HCT116 (cell line): ENCODE results near the gene SPEF1.

ENCODE experiments used
- POLR2AphosphoS5 ChIP-seq: IDR thresholded peaks from 2 replicates; pipeline ENCODE4 v1.6.1; 2011; ENCODE audit warnings: mild to moderate bottlenecking, low read depth, low read length, moderate library complexity
- TF ChIP-seq, protein P1 (sequence below), 3 experiments: fragments of 200-600 bp in 1 of 3; sonication (generic) in 1 of 3; IDR thresholded peaks in 2 of 3; conservative IDR thresholded peaks in 1 of 3; 2 replicates each; pipeline ENCODE4 v1.5.1; 2012 to 2017; ENCODE audit warnings: low read depth in 2 of 3, low read length in 2 of 3, antibody characterized with exemption in 1 of 3, borderline replicate concordance in 1 of 3, control low read depth in 1 of 3, mild to moderate bottlenecking in 1 of 3, mixed read lengths in 1 of 3, mixed run types in 1 of 3, moderate library complexity in 1 of 3; ENCODE audit not compliant: insufficient read depth in 1 of 3
- TF ChIP-seq, protein P2 (sequence below): IDR thresholded peaks from 2 replicates; pipeline ENCODE4 v1.6.1; 2012

DNA sequence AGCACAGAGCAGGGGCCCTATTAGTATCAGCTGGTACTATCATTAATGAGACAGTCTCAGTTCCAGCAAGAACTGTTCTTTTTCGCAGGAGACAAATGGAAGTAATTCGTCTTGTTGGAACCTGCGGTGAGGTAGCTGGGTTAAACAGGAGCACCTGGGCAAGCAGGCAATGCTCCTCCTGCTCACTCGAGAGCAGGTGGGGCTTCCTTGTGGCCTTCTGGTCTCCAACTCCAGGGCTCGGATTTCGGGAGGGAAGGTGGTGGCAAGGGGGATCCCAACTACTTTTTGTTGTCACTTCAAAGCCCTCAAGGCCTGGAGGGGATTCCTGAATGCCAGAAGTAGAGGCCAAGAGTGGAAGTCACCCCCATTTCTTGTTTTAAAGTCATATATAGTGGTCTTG is 1.3 kb upstream of the SPEF1 start:
- TF ChIP-seq, protein P1, sequence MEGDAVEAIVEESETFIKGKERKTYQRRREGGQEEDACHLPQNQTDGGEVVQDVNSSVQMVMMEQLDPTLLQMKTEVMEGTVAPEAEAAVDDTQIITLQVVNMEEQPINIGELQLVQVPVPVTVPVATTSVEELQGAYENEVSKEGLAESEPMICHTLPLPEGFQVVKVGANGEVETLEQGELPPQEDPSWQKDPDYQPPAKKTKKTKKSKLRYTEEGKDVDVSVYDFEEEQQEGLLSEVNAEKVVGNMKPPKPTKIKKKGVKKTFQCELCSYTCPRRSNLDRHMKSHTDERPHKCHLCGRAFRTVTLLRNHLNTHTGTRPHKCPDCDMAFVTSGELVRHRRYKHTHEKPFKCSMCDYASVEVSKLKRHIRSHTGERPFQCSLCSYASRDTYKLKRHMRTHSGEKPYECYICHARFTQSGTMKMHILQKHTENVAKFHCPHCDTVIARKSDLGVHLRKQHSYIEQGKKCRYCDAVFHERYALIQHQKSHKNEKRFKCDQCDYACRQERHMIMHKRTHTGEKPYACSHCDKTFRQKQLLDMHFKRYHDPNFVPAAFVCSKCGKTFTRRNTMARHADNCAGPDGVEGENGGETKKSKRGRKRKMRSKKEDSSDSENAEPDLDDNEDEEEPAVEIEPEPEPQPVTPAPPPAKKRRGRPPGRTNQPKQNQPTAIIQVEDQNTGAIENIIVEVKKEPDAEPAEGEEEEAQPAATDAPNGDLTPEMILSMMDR (IDR thresholded peaks at IDR 0.05 in 2 of 3, conservative IDR thresholded peaks at IDR 0.05 in 1 of 3; ENCODE audit: borderline replicate concordance in 1 of 3, insufficient read depth in 1 of 3, low read depth in 2 of 3, low read length in 2 of 3), result no peak
- TF ChIP-seq, protein P2, sequence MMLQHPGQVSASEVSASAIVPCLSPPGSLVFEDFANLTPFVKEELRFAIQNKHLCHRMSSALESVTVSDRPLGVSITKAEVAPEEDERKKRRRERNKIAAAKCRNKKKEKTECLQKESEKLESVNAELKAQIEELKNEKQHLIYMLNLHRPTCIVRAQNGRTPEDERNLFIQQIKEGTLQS, result no peak
- no peak for TF ChIP-seq POLR2AphosphoS5
